HepG2 (cell line): Measurements from ENCODE around the gene SRCAP. TPM values are rescaled to one million over a fixed set of nuclear protein-coding genes. Genes with fewer than 3 reads are reported as not detected.
A peak's percentile ranks its signal among the peaks of the same experiment; 100 is the strongest.

Experiments used
- BCL6 ChIP-seq: IDR thresholded peaks from 2 replicates; pipeline ENCODE4 v1.6.1; 2016; ENCODE audit warnings: missing genetic modification reagents, missing compliant biosample characterization
- DPF2 ChIP-seq: sonication (generic); formaldehyde crosslinking; IDR thresholded peaks from 2 replicates; pipeline ENCODE4 v1.4.0; 2020; ENCODE audit warnings: mild to moderate bottlenecking, low read depth, missing genetic modification reagents, borderline replicate concordance
- JUN ChIP-seq: sonication (generic); formaldehyde crosslinking; IDR thresholded peaks from 2 replicates; pipeline ENCODE4 v1.4.0; 2020; ENCODE audit warnings: mild to moderate bottlenecking, missing genetic modification reagents
- MIER3 ChIP-seq: IDR thresholded peaks from 2 replicates; pipeline ENCODE4 v1.6.1; 2016; ENCODE audit warnings: missing compliant biosample characterization, borderline replicate concordance
- NFIC ChIP-seq: IDR thresholded peaks from 2 replicates; pipeline ENCODE4 v1.6.1; 2012; ENCODE audit warnings: mild to moderate bottlenecking, low read length, inconsistent platforms
- SETDB1 ChIP-seq: sonication (generic); formaldehyde crosslinking; IDR thresholded peaks from 2 replicates; pipeline ENCODE4 v1.5.1; 2020; ENCODE audit warnings: missing genetic modification reagents, mild to moderate bottlenecking, borderline replicate concordance
- SMAD3 ChIP-seq: sonication (generic); formaldehyde crosslinking; IDR thresholded peaks from 2 replicates; pipeline ENCODE4 v1.4.0; 2020; ENCODE audit warnings: missing genetic modification reagents
- SRSF9 ChIP-seq: fragments of 200-400 bp; formaldehyde crosslinking; IDR thresholded peaks from 2 replicates; pipeline ENCODE4 v1.6.1; 2018; ENCODE audit warnings: borderline replicate concordance, mild to moderate bottlenecking, low read depth, low read length; ENCODE audit not compliant: insufficient read depth, poor library complexity, severe bottlenecking
- TCF12 ChIP-seq, 2 experiments: fragments of 450-650 bp in 1 of 2; sonication (generic) in 1 of 2; formaldehyde crosslinking in 1 of 2; IDR thresholded peaks; 2 replicates each; pipeline versions ENCODE4 v1.6.1 to v1.8.0; 2017 to 2022; ENCODE audit warnings: antibody characterized with exemption in 1 of 2, mild to moderate bottlenecking in 1 of 2, missing genetic modification reagents in 1 of 2, moderate library complexity in 1 of 2
- ZFP36L1 ChIP-seq: sonication (generic); formaldehyde crosslinking; IDR thresholded peaks from 2 replicates; pipeline ENCODE4 v1.8.0; 2022; ENCODE audit warnings: mild to moderate bottlenecking, missing genetic modification reagents, moderate library complexity
- ZNF101 ChIP-seq: sonication (generic); formaldehyde crosslinking; IDR thresholded peaks from 2 replicates; pipeline ENCODE4 v1.4.0; 2020; ENCODE audit warnings: mild to moderate bottlenecking, low read depth, missing genetic modification reagents, borderline replicate concordance
- ZNF558 ChIP-seq: sonication (generic); formaldehyde crosslinking; IDR thresholded peaks from 2 replicates; pipeline ENCODE4 v1.9.0; 2022; ENCODE audit warnings: mild to moderate bottlenecking, missing genetic modification reagents, borderline replicate concordance
- ZNF816 ChIP-seq: sonication (generic); formaldehyde crosslinking; IDR thresholded peaks from 2 replicates; pipeline ENCODE4 v1.8.0; 2022; ENCODE audit warnings: missing genetic modification reagents, mild to moderate bottlenecking, borderline replicate concordance
- ZSCAN22 ChIP-seq: sonication (generic); formaldehyde crosslinking; IDR thresholded peaks from 2 replicates; pipeline ENCODE4 v1.4.0; 2020; ENCODE audit warnings: mild to moderate bottlenecking, missing genetic modification reagents
- polyA plus RNA-seq, 8 experiments: library from polyadenylated mRNA; depleted of rRNA in 3 of 8; stranded (reverse) in 7 of 8; unstranded in 1 of 8; fragments of >200 nt; fragmentation: Illumina TruSeq in 4 of 8; extraction: Trizol in 4 of 8; gene quantifications; 2 replicates each; pipeline versions ENCODE4 v1.2.1 to v1.2.3, GENCODE V29; 2011 to 2016; ENCODE audit warnings: low read depth in 4 of 8, missing spikeins in 1 of 8, mixed read lengths in 1 of 8; ENCODE audit not compliant: insufficient read depth in 1 of 8
- total RNA-seq, 5 experiments: library from RNA; depleted of rRNA; stranded (reverse); fragments of >200 nt; fragmentation: Illumina TruSeq; extraction: Trizol; gene quantifications; 2 replicates each; pipeline ENCODE4 v1.2.3, GENCODE V29; 2016; ENCODE audit warnings: low read depth in 1 of 5
- TF ChIP-seq, protein P1 (sequence below): sonication (generic); formaldehyde crosslinking; conservative IDR thresholded peaks from 2 replicates; pipeline ENCODE4 v1.4.0; 2020; ENCODE audit warnings: mild to moderate bottlenecking, missing genetic modification reagents, moderate library complexity
- TF ChIP-seq, protein P2 (sequence below): sonication (generic); formaldehyde crosslinking; IDR thresholded peaks from 2 replicates; pipeline ENCODE4 v1.4.0; 2020; ENCODE audit warnings: mild to moderate bottlenecking, missing genetic modification reagents, borderline replicate concordance
- TF ChIP-seq, protein P3 (sequence below): IDR thresholded peaks from 2 replicates; pipeline ENCODE4 v1.6.1; 2016
- TF ChIP-seq, protein P4 (sequence below): sonication (generic); formaldehyde crosslinking; IDR thresholded peaks from 2 replicates; pipeline ENCODE4 v1.4.0; 2020; ENCODE audit warnings: missing genetic modification reagents
- TF ChIP-seq, protein P5 (sequence below): sonication (generic); formaldehyde crosslinking; IDR thresholded peaks from 2 replicates; pipeline ENCODE4 v1.4.0; 2020; ENCODE audit warnings: mild to moderate bottlenecking, missing genetic modification reagents

The SRCAP gene
- total and polyA plus RNA-seq, 2 of the 13 experiments (the other 11 are each of a cell fraction or from before 2014, with no cell fraction given) = 4.9 to 9.0 TPM

DNA sequence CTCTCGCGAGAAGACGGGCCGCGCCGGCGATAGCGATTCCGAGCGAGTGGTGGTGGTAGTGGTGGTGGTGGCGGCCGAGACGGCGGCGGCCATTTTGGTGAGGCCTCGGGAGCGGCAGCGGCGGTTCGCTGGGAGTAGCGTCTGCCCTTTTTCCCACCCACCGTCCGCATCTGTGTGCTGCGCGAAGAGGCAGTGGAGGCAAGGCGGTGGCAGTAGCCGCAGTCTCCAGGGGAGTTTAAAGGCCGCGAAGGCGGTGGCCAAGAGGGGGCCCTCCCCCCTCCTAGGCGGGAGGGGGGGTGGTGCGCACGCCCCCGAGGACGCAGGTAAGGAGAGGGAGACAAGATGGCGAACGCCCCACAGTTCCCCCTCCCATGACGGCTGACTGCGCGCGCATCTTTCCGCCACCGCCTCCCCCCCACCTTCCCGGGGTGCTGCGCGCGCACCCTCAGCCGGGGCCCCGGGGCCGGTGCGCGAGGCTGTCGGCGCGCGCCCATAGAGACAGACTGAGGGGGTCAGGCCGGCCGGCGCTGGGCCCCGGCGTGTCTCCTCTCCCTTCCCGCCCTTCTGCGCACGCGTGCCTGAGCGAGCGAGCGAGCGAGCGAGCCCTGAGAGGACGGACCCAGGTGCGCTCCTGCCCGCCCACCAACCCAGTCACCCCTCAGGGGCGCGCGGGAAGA is 694 bp upstream of the SRCAP start (continued):
- TF ChIP-seq, protein P1, sequence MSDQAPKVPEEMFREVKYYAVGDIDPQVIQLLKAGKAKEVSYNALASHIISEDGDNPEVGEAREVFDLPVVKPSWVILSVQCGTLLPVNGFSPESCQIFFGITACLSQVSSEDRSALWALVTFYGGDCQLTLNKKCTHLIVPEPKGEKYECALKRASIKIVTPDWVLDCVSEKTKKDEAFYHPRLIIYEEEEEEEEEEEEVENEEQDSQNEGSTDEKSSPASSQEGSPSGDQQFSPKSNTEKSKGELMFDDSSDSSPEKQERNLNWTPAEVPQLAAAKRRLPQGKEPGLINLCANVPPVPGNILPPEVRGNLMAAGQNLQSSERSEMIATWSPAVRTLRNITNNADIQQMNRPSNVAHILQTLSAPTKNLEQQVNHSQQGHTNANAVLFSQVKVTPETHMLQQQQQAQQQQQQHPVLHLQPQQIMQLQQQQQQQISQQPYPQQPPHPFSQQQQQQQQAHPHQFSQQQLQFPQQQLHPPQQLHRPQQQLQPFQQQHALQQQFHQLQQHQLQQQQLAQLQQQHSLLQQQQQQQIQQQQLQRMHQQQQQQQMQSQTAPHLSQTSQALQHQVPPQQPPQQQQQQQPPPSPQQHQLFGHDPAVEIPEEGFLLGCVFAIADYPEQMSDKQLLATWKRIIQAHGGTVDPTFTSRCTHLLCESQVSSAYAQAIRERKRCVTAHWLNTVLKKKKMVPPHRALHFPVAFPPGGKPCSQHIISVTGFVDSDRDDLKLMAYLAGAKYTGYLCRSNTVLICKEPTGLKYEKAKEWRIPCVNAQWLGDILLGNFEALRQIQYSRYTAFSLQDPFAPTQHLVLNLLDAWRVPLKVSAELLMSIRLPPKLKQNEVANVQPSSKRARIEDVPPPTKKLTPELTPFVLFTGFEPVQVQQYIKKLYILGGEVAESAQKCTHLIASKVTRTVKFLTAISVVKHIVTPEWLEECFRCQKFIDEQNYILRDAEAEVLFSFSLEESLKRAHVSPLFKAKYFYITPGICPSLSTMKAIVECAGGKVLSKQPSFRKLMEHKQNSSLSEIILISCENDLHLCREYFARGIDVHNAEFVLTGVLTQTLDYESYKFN (CRISPR knock-in tag) = peak; percentile 68
- TF ChIP-seq DPF2 (CRISPR knock-in tag) (no peak), SMAD3 (CRISPR knock-in tag) (peak; percentile 26), SETDB1 (CRISPR knock-in tag) (no peak), MIER3 (CRISPR knock-in tag) (peak; percentile 96), ZNF816 (CRISPR knock-in tag) (0 out of 2 replicates have a peak, but pooled peaks have one; percentile 12), JUN (CRISPR knock-in tag) (0 out of 2 replicates have a peak, but pooled peaks have one; percentile 77), ZSCAN22 (CRISPR knock-in tag) (0 out of 2 replicates have a peak, but pooled peaks have one; percentile 70), NFIC (no peak), TCF12 (IDR thresholded peaks at IDR 0.05) (no peak), TCF12 (CRISPR knock-in tag; IDR thresholded peaks at IDR 0.05) (no peak), SRSF9 (no peak), ZNF101 (CRISPR knock-in tag) (no peak), ZNF558 (CRISPR knock-in tag) (peak; percentile 87; the same call in 1 of the 2 replicates), BCL6 (CRISPR knock-in tag) (peak; percentile 67), ZFP36L1 (CRISPR knock-in tag) (peak; percentile 60; the same call in 1 of the 2 replicates)
- TF ChIP-seq, protein P2, sequence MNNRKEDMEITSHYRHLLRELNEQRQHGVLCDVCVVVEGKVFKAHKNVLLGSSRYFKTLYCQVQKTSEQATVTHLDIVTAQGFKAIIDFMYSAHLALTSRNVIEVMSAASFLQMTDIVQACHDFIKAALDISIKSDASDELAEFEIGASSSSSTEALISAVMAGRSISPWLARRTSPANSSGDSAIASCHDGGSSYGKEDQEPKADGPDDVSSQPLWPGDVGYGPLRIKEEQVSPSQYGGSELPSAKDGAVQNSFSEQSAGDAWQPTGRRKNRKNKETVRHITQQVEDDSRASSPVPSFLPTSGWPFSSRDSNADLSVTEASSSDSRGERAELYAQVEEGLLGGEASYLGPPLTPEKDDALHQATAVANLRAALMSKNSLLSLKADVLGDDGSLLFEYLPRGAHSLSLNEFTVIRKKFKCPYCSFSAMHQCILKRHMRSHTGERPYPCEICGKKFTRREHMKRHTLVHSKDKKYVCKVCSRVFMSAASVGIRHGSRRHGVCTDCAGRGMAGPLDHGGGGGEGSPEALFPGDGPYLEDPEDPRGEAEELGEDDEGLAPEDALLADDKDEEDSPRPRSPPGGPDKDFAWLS (CRISPR knock-in tag) = no peak
- TF ChIP-seq, protein P3, sequence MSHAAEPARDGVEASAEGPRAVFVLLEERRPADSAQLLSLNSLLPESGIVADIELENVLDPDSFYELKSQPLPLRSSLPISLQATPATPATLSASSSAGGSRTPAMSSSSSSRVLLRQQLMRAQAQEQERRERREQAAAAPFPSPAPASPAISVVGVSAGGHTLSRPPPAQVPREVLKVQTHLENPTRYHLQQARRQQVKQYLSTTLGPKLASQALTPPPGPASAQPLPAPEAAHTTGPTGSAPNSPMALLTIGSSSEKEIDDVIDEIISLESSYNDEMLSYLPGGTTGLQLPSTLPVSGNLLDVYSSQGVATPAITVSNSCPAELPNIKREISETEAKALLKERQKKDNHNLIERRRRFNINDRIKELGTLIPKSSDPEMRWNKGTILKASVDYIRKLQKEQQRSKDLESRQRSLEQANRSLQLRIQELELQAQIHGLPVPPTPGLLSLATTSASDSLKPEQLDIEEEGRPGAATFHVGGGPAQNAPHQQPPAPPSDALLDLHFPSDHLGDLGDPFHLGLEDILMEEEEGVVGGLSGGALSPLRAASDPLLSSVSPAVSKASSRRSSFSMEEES (CRISPR knock-in tag) = peak; percentile 82
- TF ChIP-seq, protein P4, sequence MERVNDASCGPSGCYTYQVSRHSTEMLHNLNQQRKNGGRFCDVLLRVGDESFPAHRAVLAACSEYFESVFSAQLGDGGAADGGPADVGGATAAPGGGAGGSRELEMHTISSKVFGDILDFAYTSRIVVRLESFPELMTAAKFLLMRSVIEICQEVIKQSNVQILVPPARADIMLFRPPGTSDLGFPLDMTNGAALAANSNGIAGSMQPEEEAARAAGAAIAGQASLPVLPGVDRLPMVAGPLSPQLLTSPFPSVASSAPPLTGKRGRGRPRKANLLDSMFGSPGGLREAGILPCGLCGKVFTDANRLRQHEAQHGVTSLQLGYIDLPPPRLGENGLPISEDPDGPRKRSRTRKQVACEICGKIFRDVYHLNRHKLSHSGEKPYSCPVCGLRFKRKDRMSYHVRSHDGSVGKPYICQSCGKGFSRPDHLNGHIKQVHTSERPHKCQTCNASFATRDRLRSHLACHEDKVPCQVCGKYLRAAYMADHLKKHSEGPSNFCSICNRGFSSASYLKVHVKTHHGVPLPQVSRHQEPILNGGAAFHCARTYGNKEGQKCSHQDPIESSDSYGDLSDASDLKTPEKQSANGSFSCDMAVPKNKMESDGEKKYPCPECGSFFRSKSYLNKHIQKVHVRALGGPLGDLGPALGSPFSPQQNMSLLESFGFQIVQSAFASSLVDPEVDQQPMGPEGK (CRISPR knock-in tag) = peak; percentile 100
- TF ChIP-seq, protein P5, sequence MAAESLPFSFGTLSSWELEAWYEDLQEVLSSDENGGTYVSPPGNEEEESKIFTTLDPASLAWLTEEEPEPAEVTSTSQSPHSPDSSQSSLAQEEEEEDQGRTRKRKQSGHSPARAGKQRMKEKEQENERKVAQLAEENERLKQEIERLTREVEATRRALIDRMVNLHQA (CRISPR knock-in tag) = no peak
